ENCODE measurements around the gene MMP10. TPM values are rescaled to one million over a fixed set of nuclear protein-coding genes. Genes with fewer than 3 reads are reported as not detected.
"Not testable (repeated sequence)": the region's sequence is repeated elsewhere in the genome, so short reads cannot be mapped to it uniquely, and the experiment has no call there.

Gene MMP10
- total RNA-seq, 1 donor, result not detected

DNA sequence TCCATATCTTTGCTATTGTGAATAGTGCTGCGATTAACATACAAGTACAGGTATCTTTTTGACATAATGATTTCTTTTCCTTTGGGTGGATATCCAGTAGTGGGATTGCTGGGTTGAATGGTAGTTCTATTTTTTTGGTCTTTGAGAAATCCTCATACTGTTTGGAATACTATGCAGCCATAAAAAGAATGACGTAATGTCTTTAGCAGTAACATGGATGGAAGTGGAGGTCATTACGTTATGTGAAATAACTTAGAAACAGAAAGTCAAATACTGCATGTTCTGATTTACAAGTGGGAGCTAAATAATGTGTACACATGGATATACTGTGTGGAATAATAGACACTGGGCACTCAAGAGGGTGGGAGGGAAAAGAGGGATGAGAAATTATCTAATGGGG, 4.0 kb upstream of the MMP10 start:
- no peak for DNase-seq (ENCODE audit: low read depth in 2 of 3, low spot score in 2 of 3)

DNA sequence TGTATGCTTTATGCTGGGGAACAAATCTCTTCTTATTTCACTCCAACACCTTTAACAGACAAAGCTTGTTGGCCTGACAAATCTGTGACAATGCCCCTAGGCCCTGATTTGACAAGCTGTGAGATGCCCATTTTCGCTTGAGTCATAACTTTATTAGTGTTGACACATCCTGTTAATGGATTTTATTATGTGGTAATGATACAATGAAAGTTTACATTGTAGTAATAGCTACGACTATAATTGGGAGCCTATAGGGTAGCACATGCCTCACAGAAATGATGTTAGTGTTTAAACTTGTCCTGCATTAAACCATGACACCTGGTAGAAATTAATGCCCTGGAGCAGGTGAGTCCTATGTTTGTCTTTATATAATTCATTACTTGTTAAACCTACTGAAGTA, 3.3 kb upstream of the MMP10 start:
- no peak for DNase-seq (ENCODE audit: low read depth in 2 of 3, low spot score in 2 of 3)

DNA sequence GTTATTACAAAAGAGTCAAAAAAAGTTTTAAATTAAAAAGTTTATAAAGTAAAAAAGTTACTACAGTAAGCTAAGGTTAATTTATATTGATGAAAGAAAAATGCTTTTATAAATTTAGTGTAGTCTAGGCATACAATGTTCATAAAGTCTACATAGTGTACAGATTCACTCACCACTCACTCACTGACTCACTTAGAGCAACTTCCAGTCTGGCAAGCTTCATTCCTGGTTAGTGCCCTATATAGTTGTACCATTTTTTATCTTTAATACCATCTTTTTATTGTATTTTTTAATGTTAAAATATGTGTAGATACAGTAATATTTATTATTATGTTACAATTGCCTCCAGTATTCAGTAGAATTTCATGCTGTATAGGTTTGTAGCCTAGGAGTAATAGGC, 2.6 kb upstream of the MMP10 start:
- DNase-seq (ENCODE audit: low read depth in 2 of 3, low spot score in 2 of 3), result no peak

DNA sequence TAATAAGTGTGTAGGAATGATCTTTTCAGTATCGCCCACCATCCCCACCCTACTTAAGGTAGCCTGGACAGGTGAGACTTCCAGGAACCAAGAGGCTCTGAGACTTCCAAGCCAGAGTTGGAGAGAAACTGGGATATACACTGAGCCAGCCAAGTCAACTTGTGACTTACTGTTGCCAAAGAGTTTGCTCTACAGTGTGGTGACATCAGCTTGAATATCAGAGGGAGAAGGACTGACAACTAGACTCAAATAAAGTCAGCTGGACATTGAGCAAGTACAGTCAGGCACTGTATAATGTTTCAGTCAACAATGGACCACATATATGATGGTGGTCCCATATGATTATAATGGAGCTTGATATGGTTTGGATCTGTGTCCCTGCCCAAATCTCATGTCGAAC, 1.2 kb upstream of the MMP10 start:
- DNase-seq (ENCODE audit: low read depth in 2 of 3, low spot score in 2 of 3), result no peak

DNA sequence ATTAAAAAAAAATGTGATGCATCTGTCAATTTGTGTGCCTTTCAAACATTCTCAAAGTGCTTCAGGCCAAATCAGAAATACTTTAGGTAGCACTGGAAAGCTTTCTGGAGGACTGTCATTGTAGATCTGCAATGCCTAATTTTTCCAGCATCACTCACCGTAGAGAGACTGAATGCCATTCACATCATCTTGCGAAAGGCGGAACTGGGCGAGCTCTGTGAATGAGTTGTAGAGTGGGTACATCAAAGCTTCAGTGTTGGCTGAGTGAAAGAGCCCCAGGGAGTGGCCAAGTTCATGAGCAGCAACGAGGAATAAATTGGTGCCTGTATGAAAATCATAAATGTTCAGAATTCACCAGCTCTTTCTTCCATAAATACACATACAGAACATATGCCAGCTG, 4.0 kb downstream of the MMP10 start:
- no peak for DNase-seq (ENCODE audit: low read depth in 2 of 3, low spot score in 2 of 3)

DNA sequence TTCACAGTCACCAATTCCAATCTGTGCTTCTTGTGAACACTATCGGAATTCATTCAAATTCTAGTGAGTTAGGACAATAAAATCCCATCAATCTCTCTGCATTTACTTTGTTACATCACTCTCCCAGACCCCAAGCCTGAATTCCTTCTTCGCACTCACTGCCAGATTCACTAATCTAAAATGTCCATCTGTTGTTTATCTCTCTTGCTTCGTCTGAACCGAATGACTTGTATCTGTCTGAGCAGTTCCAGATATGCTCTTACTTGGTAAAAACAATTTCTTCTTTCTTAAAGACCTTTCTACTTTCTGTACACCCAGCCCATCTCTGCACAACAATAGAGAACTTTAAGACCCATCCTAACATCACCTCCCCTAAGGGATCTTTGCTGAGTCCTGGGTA, 7.0 kb downstream of the MMP10 start:
- DNase-seq (ENCODE audit: low read depth in 2 of 3, low spot score in 2 of 3), result no peak

DNA sequence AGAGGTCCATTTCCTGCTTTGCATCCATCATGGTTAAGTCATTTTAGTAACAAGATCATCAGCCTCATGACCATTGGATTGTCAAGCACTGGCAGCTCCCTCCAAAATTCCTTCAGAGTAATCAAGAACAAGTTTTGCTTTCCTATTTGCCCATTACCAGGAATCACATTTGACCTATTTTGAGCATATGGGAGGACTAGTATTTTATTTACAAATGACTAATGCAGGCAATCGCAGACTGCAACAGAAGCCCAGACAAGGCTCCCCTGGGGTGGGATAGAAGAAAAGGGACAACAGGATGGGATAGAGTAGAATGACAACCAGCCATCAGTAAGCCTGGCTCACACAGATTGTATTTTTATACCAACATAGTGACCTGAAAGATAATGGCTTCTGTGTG, 9.1 kb downstream of the MMP10 start:
- DNase-seq (ENCODE audit: low read depth in 2 of 3, low spot score in 2 of 3), result no peak

DNA sequence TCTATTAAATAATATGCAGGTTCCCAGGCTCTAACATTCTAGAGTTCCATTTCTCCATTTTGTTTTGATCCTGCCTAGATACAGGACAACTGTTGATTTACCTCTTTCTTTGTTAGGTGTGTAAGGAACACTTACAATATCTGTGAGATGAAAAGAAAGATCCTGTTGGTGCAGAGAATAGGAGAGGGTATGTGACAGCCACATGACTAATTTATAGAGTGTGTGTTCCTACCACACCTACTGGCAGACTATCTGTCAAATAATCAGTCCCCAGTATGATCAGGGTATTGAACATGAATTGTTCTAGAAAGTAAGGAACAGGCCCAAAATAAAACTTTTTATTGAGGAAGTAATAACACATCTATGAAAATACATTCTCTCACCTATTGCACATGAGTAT, 10.2 kb downstream of the MMP10 start:
- DNase-seq (ENCODE audit: low read depth in 2 of 3, low spot score in 2 of 3), result no peak

DNA sequence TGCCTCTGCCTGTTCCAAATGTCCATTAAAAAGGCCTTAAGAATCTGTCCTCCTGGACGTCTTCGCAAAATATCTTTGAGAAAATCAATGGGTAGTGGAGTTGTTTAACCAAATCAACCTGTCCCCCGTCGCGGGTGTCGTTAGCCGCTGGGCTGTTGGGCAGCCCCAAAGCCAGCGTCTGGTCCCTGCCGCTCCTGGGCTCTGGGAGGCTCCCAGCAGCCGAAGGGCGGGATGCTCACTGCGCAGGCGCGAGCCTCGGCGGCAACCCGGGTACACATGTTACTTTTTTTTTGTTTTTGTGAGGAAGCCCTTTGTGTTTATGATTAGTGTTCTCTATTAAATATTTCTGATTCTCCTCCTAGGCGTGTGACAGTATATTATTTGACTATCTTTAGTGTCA, 12.6 kb downstream of the MMP10 start:
- no peak for DNase-seq (ENCODE audit: low read depth in 2 of 3, low spot score in 2 of 3)

DNA sequence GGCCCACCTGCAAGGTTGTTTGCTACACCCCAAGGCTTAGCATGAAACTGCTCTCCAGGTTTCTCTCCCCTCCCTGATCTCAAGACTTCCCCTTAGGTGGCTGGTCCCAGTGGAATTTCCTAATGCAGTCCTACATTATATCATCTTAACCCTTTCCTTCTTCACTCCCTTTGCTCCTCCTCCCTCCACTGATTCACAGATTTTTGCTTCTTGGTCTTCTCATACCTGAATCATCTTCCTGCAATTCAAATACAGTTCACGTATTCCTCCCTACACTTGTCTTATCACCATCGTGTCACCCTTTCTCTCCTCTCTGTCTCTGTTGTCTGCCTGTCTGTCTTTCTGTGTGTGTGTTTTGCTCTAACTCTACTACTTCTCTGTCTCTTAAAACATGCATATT, 17.0 kb downstream of the MMP10 start:
- no peak for DNase-seq (ENCODE audit: low read depth in 2 of 3, low spot score in 2 of 3)

DNA sequence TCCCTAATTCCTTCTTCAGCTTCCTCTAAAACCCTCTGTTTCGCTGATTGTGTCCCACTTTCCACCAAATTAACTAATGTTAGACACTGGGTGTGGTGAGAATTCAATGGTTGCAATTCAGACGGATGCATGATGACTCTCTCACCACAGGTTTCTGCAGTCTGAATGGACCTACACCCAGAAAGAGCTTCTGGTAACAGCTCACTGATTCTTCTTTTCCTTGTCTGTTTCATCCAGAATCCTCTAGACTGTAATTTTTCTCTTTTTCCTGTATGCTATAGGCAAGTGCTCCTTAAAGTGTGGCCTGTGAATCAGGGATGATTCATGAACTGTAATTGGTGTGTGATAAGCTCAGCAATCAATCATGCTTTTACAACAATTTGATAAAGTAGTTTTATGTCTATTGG, 18.1 kb downstream of the MMP10 start:
- no peak for DNase-seq (ENCODE audit: low read depth in 2 of 3, low spot score in 2 of 3)

DNA sequence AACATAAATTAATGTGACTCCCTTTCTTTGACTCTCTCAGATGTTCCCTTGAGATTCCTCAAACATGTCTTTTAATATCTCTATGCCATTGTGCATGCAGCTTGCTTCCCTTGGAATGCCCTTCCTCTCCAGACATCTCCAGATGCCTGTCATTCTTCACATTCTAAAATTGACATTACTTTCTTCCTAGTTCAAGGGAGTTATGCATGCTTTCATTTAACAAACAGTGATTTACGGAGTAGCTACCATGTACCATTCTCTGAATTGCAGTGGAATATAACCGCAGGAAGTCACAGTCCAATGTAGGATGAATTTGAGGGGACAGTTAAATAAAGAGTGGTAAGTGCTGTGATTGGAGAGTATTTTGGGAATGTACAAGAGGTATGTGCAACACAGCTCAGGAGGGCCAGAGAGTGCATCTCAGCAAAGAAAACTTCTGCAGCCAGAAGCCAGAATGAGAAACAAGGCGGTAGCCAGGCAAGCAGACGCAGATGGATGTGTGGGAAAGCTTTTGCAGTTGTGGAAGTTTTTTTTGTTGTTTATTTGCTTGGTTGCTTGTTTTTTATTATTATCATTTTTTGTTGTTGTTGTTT, 18.7 kb downstream of the MMP10 start:
- DNase-seq (ENCODE audit: low read depth in 2 of 3, low spot score in 2 of 3), result no peak

DNA sequence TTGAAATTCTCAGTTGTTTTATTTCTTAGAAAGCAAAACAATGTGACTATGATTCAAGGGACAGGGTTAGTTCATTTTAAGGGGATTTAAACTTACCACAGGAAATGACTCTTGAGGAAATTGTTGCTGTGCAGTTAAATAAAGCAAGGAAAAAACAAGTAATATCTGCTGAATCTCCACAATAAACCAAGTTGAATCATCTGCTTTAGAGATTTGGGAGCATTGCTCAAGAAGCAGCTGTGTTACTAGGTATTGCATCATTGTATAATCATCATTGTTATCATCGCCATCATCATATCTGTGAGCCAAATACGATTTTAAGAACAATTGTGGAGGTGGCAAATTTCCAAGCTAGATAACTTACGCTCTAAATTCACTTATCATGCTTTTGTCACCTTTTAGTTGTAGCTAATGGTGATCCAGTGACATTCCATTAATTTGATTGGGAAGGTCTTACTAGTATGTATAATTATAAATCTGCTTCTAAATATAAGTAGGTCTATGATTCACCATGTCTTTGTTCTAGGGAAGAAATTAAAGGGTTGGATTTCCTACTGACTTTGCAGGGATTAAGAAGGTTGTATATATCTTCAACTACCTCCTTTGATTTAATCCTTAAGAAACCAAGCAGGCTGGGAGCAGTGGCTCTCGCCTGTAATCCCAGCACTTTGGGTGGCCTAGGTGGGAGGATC, 19.9 kb downstream of the MMP10 start:
- peak in 1 of 3 donors; percentile 4 for DNase-seq (ENCODE audit: low read depth in 2 of 3, low spot score in 2 of 3)

DNA sequence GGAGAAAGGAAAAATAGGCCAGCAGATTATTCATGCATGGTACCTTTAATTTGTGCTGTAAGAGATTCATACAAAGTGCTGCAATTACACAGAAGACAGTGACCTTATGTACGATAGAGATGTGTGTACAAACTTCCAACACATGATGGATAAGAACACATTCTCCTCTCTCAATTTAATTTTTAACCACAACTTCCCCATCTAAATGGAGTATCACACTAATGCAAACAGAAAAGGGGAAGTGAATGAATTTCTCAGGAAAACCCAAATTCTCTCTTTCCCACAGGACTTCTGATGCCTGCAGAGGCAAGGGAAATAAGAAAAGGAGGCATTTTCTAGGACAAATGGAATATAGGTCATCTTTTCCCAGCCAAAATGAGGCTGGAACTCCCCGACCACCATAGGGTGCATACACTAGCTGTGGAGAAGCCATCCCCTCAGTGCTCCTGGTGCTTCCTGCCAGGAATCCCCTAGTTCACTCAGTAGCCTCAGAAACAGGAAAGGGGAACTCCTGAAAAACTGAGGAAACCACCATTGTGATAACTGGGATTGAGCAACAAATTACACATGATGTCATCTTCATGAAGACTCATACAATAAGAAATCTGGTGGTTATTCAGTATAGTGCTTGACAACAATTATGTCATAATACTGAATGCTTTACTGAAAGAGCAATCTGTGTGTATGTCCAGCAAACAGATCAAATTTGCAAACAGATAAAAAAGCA, 22.4 kb downstream of the MMP10 start:
- peak in 1 of 3 donors; percentile 50 for DNase-seq (ENCODE audit: low read depth in 2 of 3, low spot score in 2 of 3)

DNA sequence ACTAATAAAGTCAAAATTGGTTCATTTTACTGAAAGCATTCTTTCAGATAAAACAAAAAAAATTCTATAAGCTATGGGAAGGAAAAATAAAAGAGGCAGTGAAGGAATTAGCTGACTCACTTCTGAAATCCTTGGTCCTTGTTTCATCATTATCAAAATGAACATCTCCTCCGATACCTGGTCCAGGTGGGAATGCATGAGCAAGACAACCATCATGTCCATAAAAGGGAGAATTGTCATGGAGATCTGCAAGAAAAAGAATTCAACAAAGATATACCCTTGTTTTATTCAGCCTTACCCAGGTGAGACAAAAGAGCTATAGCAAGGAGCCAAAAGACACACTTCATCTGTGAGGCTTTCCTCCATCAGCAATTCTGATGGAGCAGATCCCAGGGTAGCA, 27.2 kb downstream of the MMP10 start:
- DNase-seq (ENCODE audit: low read depth in 2 of 3, low spot score in 2 of 3), result no peak

DNA sequence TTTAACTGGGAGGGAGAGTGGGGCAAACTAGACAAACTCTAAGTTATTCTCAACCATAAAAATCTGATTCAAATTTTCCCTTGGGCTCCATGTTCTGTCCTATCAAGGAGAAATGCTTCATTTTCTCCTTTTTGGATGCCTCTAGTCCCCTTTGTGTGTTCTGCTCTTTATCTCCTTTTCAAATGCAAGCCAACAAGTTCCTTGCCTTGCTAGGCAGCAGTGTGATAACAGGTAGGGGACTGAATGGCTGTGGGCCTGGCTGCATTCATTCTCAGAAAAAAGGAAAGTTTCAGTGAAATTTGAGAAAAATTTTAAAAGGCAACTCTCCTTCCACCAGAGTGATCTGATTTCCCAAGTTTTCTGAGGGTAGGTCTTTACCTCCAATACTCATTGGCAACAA, 28.8 kb downstream of the MMP10 start:
- DNase-seq (ENCODE audit: low read depth in 2 of 3, low spot score in 2 of 3), result no peak

DNA sequence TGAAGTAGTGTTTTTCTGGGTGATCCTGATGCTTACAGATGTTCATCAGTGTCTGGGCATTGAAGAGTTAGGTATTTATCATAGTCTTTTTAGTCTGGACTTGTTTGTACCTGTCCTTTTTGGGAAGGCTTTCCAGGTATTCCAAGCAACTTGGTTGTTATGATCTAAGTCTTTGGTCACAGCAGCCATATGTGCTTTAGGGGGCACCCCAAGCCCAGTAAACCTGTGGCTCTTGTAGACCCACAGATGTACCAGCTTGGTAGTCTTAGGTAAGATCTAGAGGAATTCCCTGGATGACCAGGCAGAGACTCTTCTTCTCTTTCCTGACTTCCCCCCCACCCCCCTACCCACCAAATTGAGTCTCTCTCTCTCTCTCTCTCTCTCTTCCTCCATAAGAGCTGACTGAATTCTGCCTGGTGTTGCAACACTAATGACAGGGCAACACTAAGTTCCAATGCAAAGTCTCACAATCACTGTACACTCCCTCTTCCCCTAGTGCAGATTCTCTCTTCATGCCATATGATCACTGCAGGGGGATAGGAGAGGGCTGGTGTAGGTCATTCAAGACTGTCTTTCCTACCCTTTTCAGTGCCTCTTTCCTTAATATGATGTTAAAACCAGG, 31.2 kb downstream of the MMP10 start:
- no peak for DNase-seq (ENCODE audit: low read depth in 2 of 3, low spot score in 2 of 3)

DNA sequence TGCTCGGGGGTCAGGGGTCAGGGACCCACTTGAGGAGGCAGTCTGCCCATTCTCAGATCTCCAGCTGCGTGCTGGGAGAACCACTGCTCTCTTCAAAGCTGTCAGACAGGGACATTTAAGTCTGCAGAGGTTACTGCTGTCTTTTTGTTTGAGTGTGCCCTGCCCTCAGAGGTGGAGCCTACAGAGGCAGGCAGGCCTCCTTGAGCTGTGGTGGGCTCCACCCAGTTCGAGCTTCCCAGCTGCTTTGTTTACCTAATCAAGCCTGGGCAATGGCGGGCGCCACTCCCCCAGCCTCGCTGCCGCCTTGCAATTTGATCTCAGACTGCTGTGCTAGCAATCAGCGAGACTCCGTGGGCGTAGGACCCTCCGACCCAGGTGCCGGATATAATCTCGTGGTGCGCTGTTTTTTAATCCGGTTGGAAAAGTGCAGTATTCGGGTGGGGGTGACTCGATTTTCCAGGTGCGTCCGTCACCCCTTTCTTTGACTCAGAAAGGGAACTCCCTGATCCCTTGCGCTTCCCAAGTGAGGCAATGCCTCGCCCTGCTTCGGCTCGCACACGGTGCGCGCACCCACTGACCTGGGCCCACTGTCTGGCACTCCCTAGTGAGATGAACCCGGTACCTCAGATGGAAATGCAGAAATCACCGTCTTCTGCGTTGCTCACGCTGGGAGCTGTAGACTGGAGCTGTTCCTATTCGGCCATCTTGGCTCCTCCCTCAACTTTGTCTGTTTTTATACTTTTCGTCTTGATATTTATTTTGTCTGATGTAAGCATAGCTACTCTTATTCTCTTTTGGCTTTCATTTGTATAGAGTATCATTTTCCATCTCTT, 33.5 kb downstream of the MMP10 start:
- not testable (repeated sequence) for DNase-seq (ENCODE audit: low read depth in 2 of 3, low spot score in 2 of 3)

DNA sequence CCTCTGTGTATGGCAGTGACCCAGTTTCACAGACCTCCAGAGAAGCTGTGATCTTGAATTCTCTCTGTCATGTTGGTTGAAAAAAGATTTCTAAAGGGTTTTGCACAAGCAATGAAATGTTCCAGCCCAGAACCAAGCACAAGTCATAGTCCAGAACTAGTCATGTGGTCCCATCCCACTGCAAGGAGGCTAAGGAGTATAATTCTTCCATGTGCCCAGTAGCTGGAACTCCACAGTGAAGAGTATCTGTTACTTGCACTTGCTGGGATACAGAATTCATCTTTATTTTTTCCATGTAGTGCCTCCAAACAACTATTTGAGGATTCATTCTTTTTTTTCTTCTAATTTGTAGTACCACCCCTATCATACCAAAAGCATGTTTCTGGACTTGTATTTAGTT, 45.8 kb downstream of the MMP10 start:
- no peak for DNase-seq (ENCODE audit: low read depth in 2 of 3, low spot score in 2 of 3)

DNA sequence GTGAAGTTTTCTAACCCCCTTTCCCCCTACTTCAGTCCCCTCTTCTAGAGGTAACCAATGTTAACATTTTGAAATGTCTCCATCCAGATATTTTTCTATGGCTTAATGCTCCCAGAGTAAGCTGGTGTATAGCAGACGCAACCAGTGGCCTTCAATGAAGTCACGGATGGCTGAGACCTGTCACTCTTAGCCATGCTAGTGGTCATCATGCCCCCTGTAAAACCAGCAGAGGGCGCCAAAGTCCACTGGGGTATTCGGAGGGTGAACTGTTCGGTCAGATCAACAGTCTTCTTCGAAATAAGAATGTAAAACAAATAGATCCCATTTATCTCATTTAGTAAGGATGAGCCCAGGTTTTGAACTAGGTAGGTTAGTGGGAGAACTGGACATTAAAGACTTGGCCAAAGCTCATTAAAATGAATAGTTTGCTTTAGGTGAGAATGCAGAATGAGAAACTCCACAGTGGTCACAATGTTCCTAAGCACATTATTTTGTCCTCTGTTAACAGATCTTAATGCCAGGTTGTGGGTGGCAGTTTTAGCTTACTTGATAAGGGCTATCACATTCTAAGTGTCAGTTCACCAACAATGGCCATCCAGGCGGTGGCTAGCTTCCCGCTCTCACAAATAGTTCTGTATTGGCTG, 47.1 kb downstream of the MMP10 start:
- peak in 2 of 3 donors; percentile 37 to 63 for DNase-seq (ENCODE audit: low read depth in 2 of 3, low spot score in 2 of 3)
